NOMO-1 (cell line): Measurements from ENCODE around the gene TRAPPC1.
A peak's percentile ranks its signal among the peaks of the same experiment; 100 is the strongest.

Experiments
- DNase-seq, 2 experiments: peaks; one replicate each; lab custom pipeline; 2025; ENCODE audit not compliant: unreplicated experiment in 2 of 2; lab: John Stamatoyannopoulos, UW

The TRAPPC1 gene

GRCh38 chr17:7943291-7943690 lies 11.5 kb upstream of the TRAPPC1 start:
- no peak for DNase-seq

- no peak for DNase-seq
Observed at GRCh38 chr17:7940743-7941142, 9.0 kb upstream of the TRAPPC1 start.

GRCh38 chr17:7940034-7940433 lies 8.3 kb upstream of the TRAPPC1 start:
- no peak for DNase-seq

- DNase-seq, result no peak
Observed at GRCh38 chr17:7935859-7936258, 4.1 kb upstream of the TRAPPC1 start.

- peak; percentile 65 to 77 for DNase-seq
Observed at GRCh38 chr17:7932949-7933348, 1.2 kb upstream of the TRAPPC1 start.

DNA sequence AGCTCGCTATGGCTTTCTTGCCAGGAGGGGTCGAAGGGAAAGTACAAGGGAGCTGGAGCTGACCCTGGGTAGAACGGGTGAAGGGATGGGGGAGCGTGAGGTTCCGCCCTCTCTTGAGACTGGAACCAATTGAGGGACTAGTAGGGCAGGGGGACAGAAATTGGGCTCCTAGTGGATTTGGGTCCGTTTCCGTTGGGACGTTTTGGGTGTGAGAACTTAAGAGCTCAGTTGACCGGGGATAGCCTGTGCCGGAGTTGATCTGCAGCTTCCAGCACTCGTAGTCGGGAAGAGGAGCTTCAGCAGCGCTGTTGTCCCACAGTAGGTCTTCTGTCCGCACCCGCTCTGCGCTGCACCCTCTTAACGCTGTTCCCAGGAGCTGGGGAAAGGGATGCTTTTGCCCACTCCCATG lies 741 bp upstream of the TRAPPC1 start:
- DNase-seq, result peak in 1 of 2 experiments; percentile 35

DNA sequence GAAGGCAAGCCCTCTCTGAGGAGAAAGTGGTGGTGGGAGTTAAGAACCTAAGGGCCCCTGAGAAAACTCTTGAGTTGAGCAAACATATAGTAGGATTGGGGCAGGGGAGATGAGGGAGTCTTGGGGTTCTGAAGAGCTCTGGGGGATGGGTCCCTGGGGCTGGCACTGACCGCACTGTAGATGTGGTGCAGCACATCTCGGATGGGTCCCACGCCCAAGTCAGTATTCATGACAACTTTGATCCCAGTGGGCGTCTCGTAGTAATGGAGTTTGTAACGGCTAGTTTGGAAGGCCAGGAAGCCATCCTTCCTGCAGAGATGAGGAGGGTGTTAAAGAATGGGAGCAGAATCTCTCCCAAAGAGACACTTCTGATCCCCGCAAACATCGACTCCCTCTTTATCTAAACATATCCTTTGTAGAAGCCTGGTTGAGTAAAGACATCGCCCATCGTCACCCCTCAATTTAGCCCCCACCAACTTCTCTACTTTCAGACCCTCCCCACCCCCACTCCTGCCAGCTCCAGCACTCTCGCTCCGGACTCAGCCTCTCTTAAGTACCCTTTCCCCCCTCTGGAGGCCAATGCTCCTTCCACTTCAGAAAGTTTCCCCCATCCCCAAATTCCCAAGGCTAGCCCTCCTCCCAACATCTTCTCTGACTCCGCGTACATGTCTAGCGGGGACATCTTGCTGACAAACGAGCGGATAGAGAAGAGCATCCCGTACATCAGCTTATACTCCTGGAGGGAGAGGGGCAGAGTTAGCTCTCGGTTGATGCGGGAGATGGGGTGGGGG lies 710 bp downstream of the TRAPPC1 start:
- DNase-seq, result peak in 1 of 2 experiments; percentile 41

DNA sequence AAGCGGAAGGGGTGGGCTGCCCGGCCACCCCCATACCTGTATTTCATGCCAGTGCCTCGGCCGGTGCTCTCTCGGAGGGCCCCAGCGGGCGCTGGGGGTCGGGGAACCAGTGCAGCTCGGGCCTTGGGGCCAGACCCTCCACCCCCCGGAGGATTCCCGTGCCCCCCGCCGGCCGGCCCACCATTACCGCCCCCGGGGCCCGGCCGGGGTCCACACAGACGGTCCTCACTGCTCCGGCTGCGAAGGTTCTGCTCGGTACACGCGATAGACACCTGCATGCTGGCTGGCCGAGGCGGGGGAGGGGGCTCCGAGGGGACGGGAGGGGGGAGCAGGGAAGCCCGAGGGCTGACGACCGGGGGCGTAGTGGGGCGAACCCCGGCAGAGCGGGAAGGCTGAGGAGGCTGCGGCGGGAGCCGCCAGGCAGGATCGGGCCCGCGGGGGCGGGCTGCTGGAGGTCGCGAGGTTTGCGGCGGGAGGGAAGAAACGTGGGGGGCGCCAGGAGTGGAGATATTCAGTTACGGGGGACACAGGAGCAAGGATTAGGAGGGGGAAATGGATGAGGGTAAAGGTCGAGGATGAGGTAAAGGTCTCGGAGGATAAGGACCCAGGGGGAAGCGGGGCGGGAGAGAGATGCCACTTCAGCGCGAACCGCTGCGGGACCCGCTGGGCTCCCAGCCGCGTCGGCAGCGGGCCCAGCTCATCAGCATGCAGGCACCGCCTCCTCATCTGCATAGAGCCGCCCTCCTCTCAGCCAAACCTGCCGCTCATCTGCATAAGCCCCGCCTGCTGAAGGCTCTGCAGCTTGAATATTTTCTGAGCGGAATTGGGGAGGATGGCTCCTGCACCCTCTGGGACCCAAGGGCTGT lies 2.4 kb downstream of the TRAPPC1 start, which contains the start of gene KCNAB3:
Gene KCNAB3 (minus strand): TSS at position 699 of the 866 bp plus-strand sequence. CDS start 421 bp downstream, at position 278.
- DNase-seq, result no peak

DNA sequence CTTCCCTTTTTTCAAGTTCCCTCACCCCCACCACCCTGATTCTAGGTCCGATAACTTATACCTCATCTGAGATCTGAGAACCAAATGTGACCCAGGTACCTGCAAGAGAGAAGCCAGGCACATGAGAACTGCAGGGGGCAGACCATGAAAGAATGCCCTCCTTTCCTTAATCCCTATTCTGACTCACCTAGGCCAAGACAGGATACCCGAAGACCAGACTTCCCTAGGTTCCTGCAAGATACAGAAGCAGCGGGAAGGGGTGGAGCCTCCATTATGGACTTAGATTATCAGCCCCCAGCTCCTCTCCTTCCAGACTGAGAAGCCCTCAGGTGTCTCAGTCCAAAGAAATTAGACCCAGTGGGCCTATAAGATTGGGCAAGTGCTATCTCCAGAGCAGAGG lies 4.2 kb downstream of the TRAPPC1 start:
- DNase-seq, result no peak

GRCh38 chr17:7922845-7923628 lies 8.7 kb downstream of the TRAPPC1 start:
- no peak for DNase-seq

GRCh38 chr17:7922269-7922844 lies 9.4 kb downstream of the TRAPPC1 start:
- no peak for DNase-seq

GRCh38 chr17:7916808-7917207 lies 14.9 kb downstream of the TRAPPC1 start:
- no peak for DNase-seq

- no peak for DNase-seq
Observed at GRCh38 chr17:7916385-7916682, 15.4 kb downstream of the TRAPPC1 start.

DNA sequence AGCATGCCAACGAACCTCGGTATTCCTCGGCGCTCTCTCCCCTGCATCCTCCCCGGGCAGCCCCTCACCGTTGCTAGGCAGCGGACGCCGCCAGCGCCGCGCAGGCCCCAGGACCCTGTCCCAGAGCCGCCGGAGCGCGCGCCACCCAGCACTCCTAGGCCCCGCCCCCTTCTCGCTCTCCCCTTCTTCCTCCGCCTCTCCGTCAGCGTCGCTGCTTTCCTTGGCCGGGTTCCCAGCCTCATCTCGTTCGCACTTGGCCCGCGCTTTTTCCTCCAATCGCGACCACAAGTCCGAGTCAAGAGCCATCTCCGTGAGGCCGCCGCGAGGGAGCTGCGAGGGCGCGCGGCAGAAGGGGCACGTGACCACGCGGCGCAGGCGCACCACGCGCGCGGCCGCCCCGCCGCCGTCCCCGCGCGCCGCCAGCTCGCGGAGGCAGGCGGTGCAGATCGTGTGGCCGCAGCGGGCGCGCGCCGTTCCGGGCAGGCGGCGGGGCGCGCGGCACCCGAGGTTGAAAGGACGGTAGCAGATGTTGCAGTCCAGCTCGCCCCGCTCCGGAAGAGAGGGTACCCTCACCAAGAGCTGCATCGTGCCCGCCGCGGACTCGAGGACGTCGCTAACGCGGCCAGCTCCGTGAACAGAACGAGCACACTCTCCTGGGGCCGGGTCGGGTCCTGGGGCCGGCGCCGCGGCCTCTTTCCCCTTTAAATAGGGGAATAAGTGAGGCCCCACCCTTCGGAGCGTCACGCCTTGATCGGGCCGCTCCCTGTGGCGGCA lies 15.9 kb downstream of the TRAPPC1 start, which contains the start of gene RNF227:
Gene RNF227 (minus strand): TSS at position 679 of the 774 bp plus-strand sequence. CDS start 94 bp downstream, at position 585.
- DNase-seq, result peak; percentile 91 to 95

GRCh38 chr17:7915179-7915610 lies 16.6 kb downstream of the TRAPPC1 start:
- peak in 1 of 2 experiments; percentile 71 for DNase-seq

- peak; percentile 74 to 78 for DNase-seq
Observed at GRCh38 chr17:7912927-7913524, 18.7 kb downstream of the TRAPPC1 start.

DNA sequence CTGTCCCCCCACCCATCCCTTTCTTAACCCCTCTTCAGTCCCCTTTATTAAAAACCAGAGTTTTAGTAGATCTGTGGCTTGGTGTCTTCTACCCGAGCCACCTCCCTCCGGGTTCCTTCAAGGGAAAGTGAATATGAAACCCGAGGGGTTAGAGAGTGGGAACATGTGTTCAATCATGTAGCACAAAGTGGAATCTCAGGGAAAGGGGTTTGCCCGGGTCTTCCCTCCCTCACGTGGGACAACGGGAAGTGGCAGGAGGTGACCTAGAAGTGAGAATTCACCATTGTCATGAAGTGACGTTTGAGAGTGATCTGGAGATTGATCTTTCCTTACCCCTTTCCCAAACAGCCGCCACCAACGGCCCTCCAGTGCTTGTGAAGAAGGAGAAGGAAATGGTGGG lies 20.6 kb downstream of the TRAPPC1 start:
- no peak for DNase-seq

- DNase-seq, result no peak
Observed at GRCh38 chr17:7910711-7911110, 21.0 kb downstream of the TRAPPC1 start.

DNA sequence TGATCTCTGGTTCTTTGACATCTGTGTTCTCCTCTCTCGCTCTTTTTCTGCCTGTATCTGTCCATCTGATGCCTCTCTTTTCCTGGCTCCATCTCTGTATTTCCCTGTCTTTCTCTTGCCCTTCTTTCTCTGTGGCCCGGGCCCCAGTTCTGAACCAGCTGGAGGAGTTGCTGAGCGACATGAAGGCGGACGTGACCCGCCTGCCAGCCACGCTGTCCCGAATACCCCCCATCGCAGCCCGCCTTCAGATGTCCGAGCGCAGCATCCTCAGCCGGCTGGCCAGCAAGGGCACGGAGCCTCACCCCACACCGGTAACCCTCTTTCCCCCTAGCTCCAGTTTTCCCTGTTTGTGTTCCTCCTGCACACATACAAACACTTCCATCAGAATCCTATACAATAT lies 21.5 kb downstream of the TRAPPC1 start:
- DNase-seq, result no peak
